WTC11 (cell line): ENCODE data around the gene EEF2K. TPM values are rescaled to one million over a fixed set of nuclear protein-coding genes. Genes with fewer than 3 reads are reported as not detected.

Experiments
- ATAC-seq: fragments of 200-7000 bp; cut with Tn5 transposase; 2 replicates; pipeline ENCODE4 v1.10.0; 2021; ENCODE audit warnings: mild to moderate bottlenecking, moderate library complexity
- CTCF ChIA-PET: fragments of 300-600 bp; sonication (Branson Sonifier 250); formaldehyde crosslinking; loops from one replicate; lab custom pipeline; 2021; ENCODE audit warnings: antibody characterized with exemption; lab: Charles Lee
- POLR2A ChIA-PET: fragments of 350-600 bp; sonication (Branson Sonifier 250); formaldehyde crosslinking; loops from one replicate; lab custom pipeline; 2021; ENCODE audit warnings: antibody characterized with exemption; lab: Charles Lee
- DNase-seq: peaks from one replicate; pipeline ENCODE4 v3.0.0; 2021; ENCODE audit warnings: low spot score
- H3K27ac Mint-ChIP-seq: 2 replicates; pipeline ENCODE4 v1.8.0; 2021; ENCODE audit warnings: mixed read lengths
- H3K27me3 Mint-ChIP-seq: 2 replicates; pipeline ENCODE4 v1.8.0; 2021; ENCODE audit warnings: low read depth, mild to moderate bottlenecking, moderate library complexity, mixed read lengths
- H3K36me3 Mint-ChIP-seq: 2 replicates; pipeline ENCODE4 v1.8.0; 2021; ENCODE audit warnings: mixed read lengths
- H3K4me1 Mint-ChIP-seq: 2 replicates; pipeline ENCODE4 v1.8.0; 2022; ENCODE audit warnings: mixed read lengths
- H3K4me3 Mint-ChIP-seq: 2 replicates; pipeline ENCODE4 v1.8.0; 2021; ENCODE audit warnings: mild to moderate bottlenecking, moderate library complexity, mixed read lengths
- H3K9me3 Mint-ChIP-seq: 2 replicates; pipeline ENCODE4 v1.8.0; 2021; ENCODE audit warnings: mixed read lengths
- ETV6 ChIP-seq: sonication (generic); formaldehyde crosslinking; IDR thresholded peaks from 2 replicates; pipeline ENCODE4 v1.8.1; 2022; ENCODE audit warnings: mild to moderate bottlenecking, missing genetic modification reagents
- FOXJ3 ChIP-seq: sonication (generic); formaldehyde crosslinking; IDR thresholded peaks from 2 replicates; pipeline ENCODE4 v1.9.0; 2021; ENCODE audit warnings: missing genetic modification reagents, mild to moderate bottlenecking, borderline replicate concordance
- IRF2 ChIP-seq: sonication (generic); formaldehyde crosslinking; IDR thresholded peaks from 2 replicates; pipeline ENCODE4 v1.8.0; 2022; ENCODE audit warnings: low read depth, missing genetic modification reagents, borderline replicate concordance
- JUN ChIP-seq: sonication (generic); formaldehyde crosslinking; IDR thresholded peaks from 2 replicates; pipeline ENCODE4 v1.8.0; 2023; ENCODE audit warnings: mild to moderate bottlenecking, missing genetic modification reagents
- KAT7 ChIP-seq: sonication (generic); formaldehyde crosslinking; IDR thresholded peaks from 2 replicates; pipeline ENCODE4 v1.8.1; 2023; ENCODE audit warnings: missing genetic modification reagents, mild to moderate bottlenecking, borderline replicate concordance
- MYBL2 ChIP-seq: sonication (generic); formaldehyde crosslinking; IDR thresholded peaks from 2 replicates; pipeline ENCODE4 v1.8.1; 2023; ENCODE audit warnings: mild to moderate bottlenecking, moderate library complexity, missing genetic modification reagents
- NFATC4 ChIP-seq: fragments of 250-450 bp; sonication (Bioruptor Pico); IDR thresholded peaks from 2 replicates; pipeline ENCODE4 v1.9.0; 2021; ENCODE audit warnings: mild to moderate bottlenecking
- NFYB ChIP-seq: sonication (generic); formaldehyde crosslinking; conservative IDR thresholded peaks from 2 replicates; pipeline ENCODE4 v1.8.0; 2022; ENCODE audit warnings: low read depth, missing genetic modification reagents
- NR2C2 ChIP-seq: sonication (generic); formaldehyde crosslinking; IDR thresholded peaks from 2 replicates; pipeline ENCODE4 v1.8.0; 2022; ENCODE audit warnings: mild to moderate bottlenecking, missing genetic modification reagents
- NR3C1 ChIP-seq: sonication (generic); formaldehyde crosslinking; conservative IDR thresholded peaks from 2 replicates; pipeline ENCODE4 v1.8.1; 2023; ENCODE audit warnings: low read depth, mild to moderate bottlenecking, missing genetic modification reagents
- SMAD3 ChIP-seq: sonication (generic); formaldehyde crosslinking; IDR thresholded peaks from 2 replicates; pipeline ENCODE4 v1.8.0; 2022; ENCODE audit warnings: missing genetic modification reagents, mild to moderate bottlenecking, borderline replicate concordance
- SMAD4 ChIP-seq: sonication (generic); formaldehyde crosslinking; IDR thresholded peaks from 2 replicates; pipeline ENCODE4 v1.8.0; 2022; ENCODE audit warnings: mild to moderate bottlenecking, missing genetic modification reagents
- SOX15 ChIP-seq: fragments of 250-450 bp; sonication (Bioruptor Pico); IDR thresholded peaks from 2 replicates; pipeline ENCODE4 v1.9.0; 2021; ENCODE audit warnings: mild to moderate bottlenecking
- ZNF121 ChIP-seq: sonication (generic); formaldehyde crosslinking; IDR thresholded peaks from 2 replicates; pipeline ENCODE4 v1.8.0; 2023; ENCODE audit warnings: missing genetic modification reagents
- ZNF671 ChIP-seq: fragments of 250-450 bp; sonication (Bioruptor Pico); IDR thresholded peaks from 2 replicates; pipeline ENCODE4 v1.8.0; 2021; ENCODE audit warnings: mild to moderate bottlenecking
- total RNA-seq: library from RNA; stranded (reverse); gene quantifications from 3 replicates; pipeline ENCODE4 v1.2.3, GENCODE V29; 2021
- TF ChIP-seq, protein P1 (sequence below): fragments of 250-450 bp; sonication (Bioruptor Pico); conservative IDR thresholded peaks from 2 replicates; pipeline ENCODE4 v1.9.0; 2021; ENCODE audit warnings: mild to moderate bottlenecking
- TF ChIP-seq, protein P2 (sequence below): sonication (generic); formaldehyde crosslinking; IDR thresholded peaks from 2 replicates; pipeline ENCODE4 v1.8.0; 2022; ENCODE audit warnings: missing genetic modification reagents
- TF ChIP-seq, protein P3 (sequence below): sonication (generic); formaldehyde crosslinking; IDR thresholded peaks from 2 replicates; pipeline ENCODE4 v1.8.1; 2023; ENCODE audit warnings: mild to moderate bottlenecking, missing genetic modification reagents
- TF ChIP-seq, protein P4 (sequence below): sonication (generic); formaldehyde crosslinking; IDR thresholded peaks from 2 replicates; pipeline ENCODE4 v1.8.1; 2023; ENCODE audit warnings: mild to moderate bottlenecking, moderate library complexity, missing genetic modification reagents
- TF ChIP-seq, protein P5 (sequence below): sonication (generic); formaldehyde crosslinking; IDR thresholded peaks from 2 replicates; pipeline ENCODE4 v1.8.0; 2022; ENCODE audit warnings: mild to moderate bottlenecking, missing genetic modification reagents
- TF ChIP-seq, protein P6 (sequence below): sonication (generic); formaldehyde crosslinking; IDR thresholded peaks from 2 replicates; pipeline ENCODE4 v1.8.0; 2022; ENCODE audit warnings: mild to moderate bottlenecking, missing genetic modification reagents

EEF2K gene
- total RNA-seq, 1 experiment from 2014 or later = 26.7 TPM

DNA sequence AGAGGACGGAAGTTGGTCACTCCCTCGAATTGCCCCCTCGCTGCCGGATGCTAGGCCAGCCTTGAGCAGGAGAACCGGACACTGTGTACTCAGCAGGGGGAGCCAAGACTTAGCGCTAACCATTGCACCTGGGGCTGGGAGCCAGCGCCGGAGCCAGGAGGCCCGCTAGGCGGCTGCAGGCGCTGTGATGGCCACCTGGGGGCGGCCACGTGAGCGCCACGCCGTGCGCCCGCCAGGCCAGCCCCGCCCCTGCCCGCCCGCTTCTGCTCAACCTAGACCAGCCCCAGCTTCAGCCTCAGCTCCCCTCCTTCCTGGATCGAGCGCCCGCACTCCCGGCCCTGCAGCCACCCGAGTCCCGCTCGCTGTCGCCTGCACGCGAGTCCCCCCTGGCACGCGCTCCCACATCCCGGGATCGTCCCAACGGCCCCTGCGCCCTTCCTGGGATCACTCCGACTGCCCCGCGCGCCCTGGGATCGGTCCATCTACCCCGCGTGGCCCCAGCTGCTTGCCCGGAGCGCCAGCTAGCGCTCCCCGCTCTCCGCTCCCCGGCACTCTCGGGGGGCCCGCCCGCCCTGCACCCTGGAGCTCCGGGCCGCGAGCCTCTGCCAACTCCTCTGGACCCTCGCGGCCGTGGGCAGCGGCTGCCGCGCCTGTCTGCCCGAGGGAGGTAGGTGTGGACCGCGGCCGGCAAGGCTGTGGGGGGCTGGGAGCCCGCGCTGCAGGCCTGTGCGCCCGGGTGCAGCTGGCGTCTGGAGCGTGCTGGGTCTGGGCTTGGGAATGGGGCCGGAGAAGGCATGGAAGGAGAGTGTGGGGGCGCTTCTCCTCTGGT, at the start of gene EEF2K (continued):
- TF ChIP-seq ZNF671 (no peak), NR3C1 (CRISPR knock-in tag) (no peak), NR2C2 (no peak), JUN (CRISPR knock-in tag) (no peak), NFATC4 (CRISPR knock-in tag) (no peak), SMAD4 (CRISPR knock-in tag) (peak; percentile 37; the same call in 1 of the 2 replicates), SMAD3 (peak; percentile 78; the same call in 1 of the 2 replicates), FOXJ3 (CRISPR knock-in tag) (no peak), ETV6 (CRISPR knock-in tag) (peak; percentile 94), NFYB (CRISPR knock-in tag) (no peak), MYBL2 (peak; percentile 63)
- TF ChIP-seq, protein P1, sequence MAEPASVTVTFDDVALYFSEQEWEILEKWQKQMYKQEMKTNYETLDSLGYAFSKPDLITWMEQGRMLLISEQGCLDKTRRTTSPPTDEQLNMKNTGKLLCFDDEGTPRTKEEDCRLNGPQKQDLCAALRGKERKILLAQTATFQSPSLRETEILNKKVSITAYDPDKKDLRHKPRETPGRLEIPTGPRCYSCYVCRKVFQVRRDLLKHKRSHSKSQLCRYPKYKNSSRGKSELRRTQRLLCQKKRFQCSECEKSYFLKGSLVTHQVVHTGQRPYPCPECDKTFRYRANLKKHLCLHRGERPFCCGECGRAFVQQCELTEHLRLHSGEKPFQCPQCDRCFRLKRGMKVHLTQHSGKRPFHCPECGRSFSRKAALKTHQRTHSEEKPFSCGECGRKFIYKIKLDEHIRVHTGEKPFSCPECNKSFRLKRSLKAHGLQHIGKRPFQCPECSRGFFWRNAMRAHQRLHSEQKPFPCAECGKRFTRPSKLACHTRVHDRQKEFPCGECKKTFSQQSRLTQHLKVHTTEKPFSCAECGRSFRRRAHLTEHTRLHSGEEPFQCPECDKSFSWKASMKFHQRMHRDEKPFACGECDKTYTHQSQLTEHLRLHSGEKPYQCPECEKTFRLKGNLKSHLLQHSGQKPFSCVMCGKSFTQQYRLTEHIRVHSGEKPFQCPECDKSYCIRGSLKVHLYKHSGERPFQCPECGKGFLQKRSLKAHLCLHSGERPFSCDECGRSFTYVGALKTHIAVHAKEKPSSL (CRISPR knock-in tag) = no peak
- TF ChIP-seq, protein P2, sequence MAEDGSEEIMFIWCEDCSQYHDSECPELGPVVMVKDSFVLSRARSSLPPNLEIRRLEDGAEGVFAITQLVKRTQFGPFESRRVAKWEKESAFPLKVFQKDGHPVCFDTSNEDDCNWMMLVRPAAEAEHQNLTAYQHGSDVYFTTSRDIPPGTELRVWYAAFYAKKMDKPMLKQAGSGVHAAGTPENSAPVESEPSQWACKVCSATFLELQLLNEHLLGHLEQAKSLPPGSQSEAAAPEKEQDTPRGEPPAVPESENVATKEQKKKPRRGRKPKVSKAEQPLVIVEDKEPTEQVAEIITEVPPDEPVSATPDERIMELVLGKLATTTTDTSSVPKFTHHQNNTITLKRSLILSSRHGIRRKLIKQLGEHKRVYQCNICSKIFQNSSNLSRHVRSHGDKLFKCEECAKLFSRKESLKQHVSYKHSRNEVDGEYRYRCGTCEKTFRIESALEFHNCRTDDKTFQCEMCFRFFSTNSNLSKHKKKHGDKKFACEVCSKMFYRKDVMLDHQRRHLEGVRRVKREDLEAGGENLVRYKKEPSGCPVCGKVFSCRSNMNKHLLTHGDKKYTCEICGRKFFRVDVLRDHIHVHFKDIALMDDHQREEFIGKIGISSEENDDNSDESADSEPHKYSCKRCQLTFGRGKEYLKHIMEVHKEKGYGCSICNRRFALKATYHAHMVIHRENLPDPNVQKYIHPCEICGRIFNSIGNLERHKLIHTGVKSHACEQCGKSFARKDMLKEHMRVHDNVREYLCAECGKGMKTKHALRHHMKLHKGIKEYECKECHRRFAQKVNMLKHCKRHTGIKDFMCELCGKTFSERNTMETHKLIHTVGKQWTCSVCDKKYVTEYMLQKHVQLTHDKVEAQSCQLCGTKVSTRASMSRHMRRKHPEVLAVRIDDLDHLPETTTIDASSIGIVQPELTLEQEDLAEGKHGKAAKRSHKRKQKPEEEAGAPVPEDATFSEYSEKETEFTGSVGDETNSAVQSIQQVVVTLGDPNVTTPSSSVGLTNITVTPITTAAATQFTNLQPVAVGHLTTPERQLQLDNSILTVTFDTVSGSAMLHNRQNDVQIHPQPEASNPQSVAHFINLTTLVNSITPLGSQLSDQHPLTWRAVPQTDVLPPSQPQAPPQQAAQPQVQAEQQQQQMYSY (CRISPR knock-in tag) = no peak; the same call in 1 of the 2 replicates
- TF ChIP-seq, protein P3, sequence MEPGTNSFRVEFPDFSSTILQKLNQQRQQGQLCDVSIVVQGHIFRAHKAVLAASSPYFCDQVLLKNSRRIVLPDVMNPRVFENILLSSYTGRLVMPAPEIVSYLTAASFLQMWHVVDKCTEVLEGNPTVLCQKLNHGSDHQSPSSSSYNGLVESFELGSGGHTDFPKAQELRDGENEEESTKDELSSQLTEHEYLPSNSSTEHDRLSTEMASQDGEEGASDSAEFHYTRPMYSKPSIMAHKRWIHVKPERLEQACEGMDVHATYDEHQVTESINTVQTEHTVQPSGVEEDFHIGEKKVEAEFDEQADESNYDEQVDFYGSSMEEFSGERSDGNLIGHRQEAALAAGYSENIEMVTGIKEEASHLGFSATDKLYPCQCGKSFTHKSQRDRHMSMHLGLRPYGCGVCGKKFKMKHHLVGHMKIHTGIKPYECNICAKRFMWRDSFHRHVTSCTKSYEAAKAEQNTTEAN (CRISPR knock-in tag) = peak; percentile 63

DNA sequence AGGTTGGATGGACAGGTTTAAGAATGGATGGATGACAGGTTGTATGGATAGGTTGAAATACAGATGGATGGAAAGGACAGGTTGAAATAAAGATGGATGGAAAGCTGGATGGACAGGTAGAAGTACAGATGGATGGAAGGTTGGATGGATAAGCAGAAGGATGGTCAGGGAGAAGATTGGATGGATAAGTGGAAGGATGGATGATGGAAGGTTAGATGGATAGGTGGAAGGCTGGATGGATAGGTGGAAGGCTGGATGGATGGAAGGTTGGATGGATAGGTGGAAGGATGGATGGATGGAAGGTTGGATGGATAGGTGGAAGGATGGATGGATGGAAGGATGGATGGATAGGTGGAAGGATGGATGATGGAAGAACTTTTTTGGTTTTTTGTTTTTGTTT, 44.7 kb upstream of the EEF2K start:
- H3K36me3 Mint-ChIP-seq = no peaks in the 10 kb centered on the region
- CTCF ChIA-PET = interaction anchor here (1.1 to 1.2 kb wide), 2 partner anchors 20 to 27 kb away, joined by 4 to 5 read pairs; no protein-coding TSS in a partner anchor
- POLR2A ChIA-PET = interaction anchor here (0.6 to 0.7 kb wide), 2 partner anchors 21 to 151 kb away, joined by 3 read pairs; no protein-coding TSS in a partner anchor
- no peak for DNase-seq
- peaks cover 53% of the 10 kb centered on the region for H3K27me3 Mint-ChIP-seq
- peak overlapping the region; percentile 71 for H3K4me3 Mint-ChIP-seq
- peaks cover 5% of the 10 kb centered on the region; the same call in 1 of the 2 replicates for H3K9me3 Mint-ChIP-seq
- no peak for ATAC-seq
- H3K27ac Mint-ChIP-seq = no peak overlapping the region
- H3K4me1 Mint-ChIP-seq = no peaks in the 10 kb centered on the region
- TF ChIP-seq, protein P4, sequence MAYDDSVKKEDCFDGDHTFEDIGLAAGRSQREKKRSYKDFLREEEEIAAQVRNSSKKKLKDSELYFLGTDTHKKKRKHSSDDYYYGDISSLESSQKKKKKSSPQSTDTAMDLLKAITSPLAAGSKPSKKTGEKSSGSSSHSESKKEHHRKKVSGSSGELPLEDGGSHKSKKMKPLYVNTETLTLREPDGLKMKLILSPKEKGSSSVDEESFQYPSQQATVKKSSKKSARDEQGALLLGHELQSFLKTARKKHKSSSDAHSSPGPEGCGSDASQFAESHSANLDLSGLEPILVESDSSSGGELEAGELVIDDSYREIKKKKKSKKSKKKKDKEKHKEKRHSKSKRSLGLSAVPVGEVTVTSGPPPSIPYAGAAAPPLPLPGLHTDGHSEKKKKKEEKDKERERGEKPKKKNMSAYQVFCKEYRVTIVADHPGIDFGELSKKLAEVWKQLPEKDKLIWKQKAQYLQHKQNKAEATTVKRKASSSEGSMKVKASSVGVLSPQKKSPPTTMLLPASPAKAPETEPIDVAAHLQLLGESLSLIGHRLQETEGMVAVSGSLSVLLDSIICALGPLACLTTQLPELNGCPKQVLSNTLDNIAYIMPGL (CRISPR knock-in tag) = no peak
- TF ChIP-seq IRF2 (CRISPR knock-in tag) (no peak), ETV6 (CRISPR knock-in tag) (no peak), NR2C2 (no peak), SOX15 (CRISPR knock-in tag) (no peak), ZNF121 (CRISPR knock-in tag) (no peak), KAT7 (no peak)
- TF ChIP-seq, protein P5, sequence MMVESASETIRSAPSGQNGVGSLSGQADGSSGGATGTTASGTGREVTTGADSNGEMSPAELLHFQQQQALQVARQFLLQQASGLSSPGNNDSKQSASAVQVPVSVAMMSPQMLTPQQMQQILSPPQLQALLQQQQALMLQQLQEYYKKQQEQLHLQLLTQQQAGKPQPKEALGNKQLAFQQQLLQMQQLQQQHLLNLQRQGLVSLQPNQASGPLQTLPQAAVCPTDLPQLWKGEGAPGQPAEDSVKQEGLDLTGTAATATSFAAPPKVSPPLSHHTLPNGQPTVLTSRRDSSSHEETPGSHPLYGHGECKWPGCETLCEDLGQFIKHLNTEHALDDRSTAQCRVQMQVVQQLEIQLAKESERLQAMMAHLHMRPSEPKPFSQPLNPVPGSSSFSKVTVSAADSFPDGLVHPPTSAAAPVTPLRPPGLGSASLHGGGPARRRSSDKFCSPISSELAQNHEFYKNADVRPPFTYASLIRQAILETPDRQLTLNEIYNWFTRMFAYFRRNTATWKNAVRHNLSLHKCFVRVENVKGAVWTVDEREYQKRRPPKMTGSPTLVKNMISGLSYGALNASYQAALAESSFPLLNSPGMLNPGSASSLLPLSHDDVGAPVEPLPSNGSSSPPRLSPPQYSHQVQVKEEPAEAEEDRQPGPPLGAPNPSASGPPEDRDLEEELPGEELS (CRISPR knock-in tag) = no peak
- TF ChIP-seq, protein P6, sequence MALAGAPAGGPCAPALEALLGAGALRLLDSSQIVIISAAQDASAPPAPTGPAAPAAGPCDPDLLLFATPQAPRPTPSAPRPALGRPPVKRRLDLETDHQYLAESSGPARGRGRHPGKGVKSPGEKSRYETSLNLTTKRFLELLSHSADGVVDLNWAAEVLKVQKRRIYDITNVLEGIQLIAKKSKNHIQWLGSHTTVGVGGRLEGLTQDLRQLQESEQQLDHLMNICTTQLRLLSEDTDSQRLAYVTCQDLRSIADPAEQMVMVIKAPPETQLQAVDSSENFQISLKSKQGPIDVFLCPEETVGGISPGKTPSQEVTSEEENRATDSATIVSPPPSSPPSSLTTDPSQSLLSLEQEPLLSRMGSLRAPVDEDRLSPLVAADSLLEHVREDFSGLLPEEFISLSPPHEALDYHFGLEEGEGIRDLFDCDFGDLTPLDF (CRISPR knock-in tag) = no peak
